ENCODE data around the gene VSIG4.

GRCh38 chrX:66045894-66046293 is 6.0 kb upstream of the VSIG4 start:
- TF ChIP-seq REST (IDR thresholded peaks at IDR 0.05; ENCODE audit: insufficient replicate concordance, low read depth) (no peak), POLR2AphosphoS5 (IDR thresholded peaks at IDR 0.05; ENCODE audit: low read depth) (no peak), SPI1 (IDR thresholded peaks at IDR 0.05; ENCODE audit: borderline replicate concordance, low read depth) (no peak)
- TF ChIP-seq, protein P1, sequence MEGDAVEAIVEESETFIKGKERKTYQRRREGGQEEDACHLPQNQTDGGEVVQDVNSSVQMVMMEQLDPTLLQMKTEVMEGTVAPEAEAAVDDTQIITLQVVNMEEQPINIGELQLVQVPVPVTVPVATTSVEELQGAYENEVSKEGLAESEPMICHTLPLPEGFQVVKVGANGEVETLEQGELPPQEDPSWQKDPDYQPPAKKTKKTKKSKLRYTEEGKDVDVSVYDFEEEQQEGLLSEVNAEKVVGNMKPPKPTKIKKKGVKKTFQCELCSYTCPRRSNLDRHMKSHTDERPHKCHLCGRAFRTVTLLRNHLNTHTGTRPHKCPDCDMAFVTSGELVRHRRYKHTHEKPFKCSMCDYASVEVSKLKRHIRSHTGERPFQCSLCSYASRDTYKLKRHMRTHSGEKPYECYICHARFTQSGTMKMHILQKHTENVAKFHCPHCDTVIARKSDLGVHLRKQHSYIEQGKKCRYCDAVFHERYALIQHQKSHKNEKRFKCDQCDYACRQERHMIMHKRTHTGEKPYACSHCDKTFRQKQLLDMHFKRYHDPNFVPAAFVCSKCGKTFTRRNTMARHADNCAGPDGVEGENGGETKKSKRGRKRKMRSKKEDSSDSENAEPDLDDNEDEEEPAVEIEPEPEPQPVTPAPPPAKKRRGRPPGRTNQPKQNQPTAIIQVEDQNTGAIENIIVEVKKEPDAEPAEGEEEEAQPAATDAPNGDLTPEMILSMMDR (IDR thresholded peaks at IDR 0.05; ENCODE audit: insufficient read depth, low read length), result no peak
